ENCODE results near the gene THNSL1.
"Not testable (repeated sequence)": the region's sequence is repeated elsewhere in the genome, so short reads cannot be mapped to it uniquely, and the experiment has no call there.

Gene THNSL1, protein sequence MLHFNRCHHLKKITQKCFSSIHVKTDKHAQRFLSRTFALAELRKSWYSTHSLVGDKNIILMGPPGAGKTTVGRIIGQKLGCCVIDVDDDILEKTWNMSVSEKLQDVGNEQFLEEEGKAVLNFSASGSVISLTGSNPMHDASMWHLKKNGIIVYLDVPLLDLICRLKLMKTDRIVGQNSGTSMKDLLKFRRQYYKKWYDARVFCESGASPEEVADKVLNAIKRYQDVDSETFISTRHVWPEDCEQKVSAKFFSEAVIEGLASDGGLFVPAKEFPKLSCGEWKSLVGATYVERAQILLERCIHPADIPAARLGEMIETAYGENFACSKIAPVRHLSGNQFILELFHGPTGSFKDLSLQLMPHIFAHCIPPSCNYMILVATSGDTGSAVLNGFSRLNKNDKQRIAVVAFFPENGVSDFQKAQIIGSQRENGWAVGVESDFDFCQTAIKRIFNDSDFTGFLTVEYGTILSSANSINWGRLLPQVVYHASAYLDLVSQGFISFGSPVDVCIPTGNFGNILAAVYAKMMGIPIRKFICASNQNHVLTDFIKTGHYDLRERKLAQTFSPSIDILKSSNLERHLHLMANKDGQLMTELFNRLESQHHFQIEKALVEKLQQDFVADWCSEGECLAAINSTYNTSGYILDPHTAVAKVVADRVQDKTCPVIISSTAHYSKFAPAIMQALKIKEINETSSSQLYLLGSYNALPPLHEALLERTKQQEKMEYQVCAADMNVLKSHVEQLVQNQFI

DNA sequence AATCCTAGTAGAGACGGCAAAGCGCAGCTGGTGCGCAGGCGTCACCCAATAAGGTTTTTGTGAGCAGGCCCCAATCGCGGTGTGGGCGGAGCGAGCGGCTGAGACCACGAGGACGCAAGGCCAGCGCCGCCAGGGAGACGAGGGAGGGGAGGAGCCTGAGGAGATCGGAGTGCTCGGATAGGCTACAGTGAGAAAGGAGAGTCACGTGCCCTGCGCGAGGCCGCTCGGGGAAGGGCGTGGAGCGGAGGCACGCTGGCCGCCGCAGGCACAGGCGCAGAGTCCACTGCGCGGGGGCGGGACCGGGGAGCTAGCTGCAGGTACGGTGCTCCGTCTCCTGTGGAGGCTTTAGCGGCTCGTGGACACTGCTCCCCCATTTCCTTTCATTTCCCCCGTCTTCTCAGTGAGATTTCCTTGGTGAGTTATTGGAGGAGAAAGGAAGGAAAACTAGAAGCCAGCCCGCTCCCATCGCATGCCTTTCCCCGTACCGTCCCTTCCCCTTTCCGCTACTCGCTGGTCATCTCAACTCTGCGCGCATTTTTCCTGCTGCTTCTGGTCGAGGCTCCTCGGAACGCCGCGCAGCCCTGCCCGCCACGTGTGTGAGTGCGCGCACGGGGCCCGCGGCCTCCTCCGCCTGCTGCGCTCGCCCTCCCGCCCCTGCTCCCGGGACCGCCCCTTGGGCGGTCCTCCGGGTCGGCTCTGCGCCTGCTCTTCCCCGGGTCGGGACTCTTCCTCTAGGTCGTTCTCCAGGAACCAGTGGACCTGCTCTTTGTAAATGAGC lies at the start of gene THNSL1:
Gene THNSL1 (plus strand): TSS at position 237 of the 778 bp plus-strand sequence. CDS start 6,612 bp downstream, outside the sequence.
- DNase-seq = peak; percentile 99

DNA sequence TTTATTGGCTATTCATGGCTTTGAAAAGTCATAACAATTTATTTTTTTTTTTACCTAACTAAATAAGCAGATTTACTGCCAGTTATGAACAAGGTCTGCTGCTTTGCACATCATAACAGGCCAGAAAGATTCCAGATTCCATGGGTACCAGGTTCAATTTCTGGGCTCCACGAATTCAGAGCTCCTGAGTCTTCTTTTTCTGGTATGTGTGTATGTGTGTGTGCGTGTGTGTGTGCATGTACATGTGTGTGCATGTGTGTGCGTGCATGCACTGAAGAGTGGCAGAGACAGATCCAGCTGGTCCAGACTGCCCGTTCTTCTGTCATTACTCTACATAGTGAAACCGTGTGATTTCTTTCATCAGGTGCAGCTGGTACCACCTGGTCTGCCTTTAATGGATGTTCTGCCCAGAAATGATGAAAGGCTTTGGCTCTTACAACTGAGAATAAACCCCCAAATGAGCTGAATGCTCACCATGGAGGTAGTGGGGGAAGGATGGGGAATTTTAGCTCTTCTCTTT lies 49.4 kb upstream of the THNSL1 start:
- no peak for DNase-seq

- no peak for DNase-seq
Measured at GRCh38 chr10:24968349-24968748, 48.1 kb upstream of the THNSL1 start.

GRCh38 chr10:24968951-24969350 lies 47.5 kb upstream of the THNSL1 start:
- DNase-seq = not testable (repeated sequence)

DNA sequence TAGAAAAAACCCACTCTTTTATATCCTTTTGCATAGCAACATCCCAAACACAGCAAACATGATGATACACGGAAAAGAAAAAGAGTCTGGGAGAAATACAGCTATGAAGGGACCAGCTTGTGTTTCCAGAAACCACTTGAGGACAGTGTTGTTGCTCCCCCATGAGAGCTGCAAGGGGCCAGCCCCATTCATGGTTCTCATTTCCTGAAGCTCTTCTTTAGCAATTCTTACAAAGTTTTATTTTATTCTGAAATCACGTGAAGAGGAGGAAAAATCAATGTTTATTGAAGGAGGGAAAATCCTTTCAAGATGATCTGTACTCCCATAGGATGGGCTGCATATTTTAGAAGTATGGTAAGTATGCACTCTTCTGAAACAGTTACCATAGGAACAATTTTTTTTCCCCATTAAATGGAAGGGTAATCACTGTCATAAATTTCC lies 46.6 kb upstream of the THNSL1 start:
- DNase-seq = no peak

- DNase-seq = no peak
Measured at GRCh38 chr10:24971374-24971773, 45.0 kb upstream of the THNSL1 start.

GRCh38 chr10:24973163-24973562 lies 43.2 kb upstream of the THNSL1 start:
- DNase-seq = no peak

DNA sequence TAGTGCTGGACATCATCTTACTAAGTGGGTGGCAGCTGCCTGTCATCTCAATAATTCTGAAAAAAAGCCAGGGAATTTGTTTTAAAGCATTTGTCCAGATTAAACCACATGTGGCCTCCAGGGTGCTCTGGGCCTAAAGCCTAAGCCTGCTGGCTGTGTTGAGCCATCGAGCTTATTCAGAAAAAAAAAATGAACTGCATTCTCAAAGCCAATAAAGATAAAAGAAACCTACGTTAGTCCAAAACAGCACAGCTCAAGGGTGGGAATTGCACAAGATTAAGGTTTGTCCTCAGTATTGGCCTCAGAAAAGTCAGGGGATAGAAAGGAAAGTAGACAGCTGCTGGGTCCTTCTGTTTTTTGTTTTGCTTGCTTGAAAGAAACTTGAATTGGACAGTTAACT lies 41.4 kb upstream of the THNSL1 start:
- no peak for DNase-seq

DNA sequence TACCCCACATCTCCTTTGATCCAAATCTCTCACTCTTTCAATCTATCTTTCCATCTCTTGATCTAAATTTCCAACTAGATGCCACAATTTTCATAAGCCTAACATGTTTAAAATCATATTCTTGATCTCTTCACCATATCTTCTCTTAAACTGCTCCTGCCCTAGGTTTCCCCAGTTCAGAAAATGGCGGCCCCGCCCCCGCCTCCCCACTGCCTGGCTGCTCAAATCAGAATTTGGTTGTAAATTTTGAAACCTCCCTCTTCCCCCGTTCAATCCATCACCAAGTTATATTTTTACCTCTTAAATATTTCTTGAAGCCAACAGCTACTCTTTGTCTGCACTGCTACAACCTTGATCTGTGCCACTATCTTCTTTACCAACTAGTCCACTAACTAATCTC lies 36.7 kb upstream of the THNSL1 start:
- no peak for DNase-seq

DNA sequence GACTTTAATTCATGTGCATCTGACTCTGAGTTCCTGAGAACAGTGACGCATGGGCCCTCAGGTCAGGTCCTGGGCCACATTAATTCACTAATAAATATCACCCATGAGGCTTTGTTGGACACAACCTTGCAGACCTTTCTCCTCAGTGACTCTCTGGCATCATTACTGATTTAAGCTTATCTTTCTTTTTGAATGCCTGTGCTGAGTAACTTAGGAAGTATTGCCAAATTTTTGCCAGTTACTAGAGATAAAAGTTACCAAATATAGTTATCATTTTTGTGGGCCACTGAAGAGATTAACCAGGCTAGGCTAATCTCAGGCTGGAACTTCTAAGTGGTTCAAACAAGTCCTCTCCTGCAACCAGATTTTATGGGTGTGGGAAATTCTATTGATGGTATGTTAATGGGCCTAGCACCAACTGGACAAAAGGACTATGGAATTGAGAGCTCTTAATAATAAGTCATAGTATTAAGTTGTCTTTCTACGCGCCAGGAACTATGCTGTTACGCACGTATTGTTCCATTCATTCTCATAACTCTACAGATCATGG lies 35.2 kb upstream of the THNSL1 start:
- DNase-seq = no peak

GRCh38 chr10:24982319-24983112 lies 33.9 kb upstream of the THNSL1 start:
- no peak for DNase-seq

DNA sequence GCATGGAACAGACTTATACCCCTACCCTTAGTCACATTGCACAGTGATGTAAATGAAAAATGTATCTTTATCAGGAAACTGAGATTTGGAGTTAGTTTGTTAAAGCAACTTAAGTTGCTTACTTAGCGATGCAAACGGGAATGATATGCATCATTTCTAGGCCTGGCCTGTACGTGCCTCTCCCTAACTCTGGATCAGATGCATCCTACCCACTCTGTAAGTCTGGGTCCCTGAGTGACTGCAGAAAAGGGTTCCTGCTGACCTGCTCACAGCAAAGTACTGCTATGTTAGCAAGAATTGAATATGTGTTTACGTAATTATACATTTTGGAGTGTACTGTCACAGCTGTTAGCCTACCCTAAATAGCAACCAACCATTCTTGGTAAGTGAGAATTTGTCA lies 33.3 kb upstream of the THNSL1 start:
- DNase-seq = no peak

- no peak for DNase-seq
Measured at GRCh38 chr10:24983946-24984345, 32.5 kb upstream of the THNSL1 start.

DNA sequence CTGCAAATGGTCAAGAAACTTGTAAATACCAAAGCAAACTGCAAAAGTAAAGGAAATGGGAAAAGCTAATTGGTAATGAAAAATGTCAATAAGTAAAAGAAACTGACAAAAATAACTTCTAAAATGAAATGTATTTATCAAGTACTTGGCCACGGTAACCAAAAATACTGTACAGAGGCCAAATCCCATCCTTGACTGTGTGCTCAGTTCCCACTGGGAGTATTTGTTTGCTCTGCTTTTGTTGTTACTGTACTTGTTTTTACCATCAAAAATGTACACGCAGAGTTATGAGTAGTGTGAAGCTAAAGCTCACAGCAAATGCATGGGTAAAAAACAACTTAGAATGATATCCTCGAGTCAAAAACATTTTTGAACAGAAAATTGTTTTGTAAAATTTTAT lies 31.5 kb upstream of the THNSL1 start:
- no peak for DNase-seq

- peak; percentile 38 for DNase-seq
Measured at GRCh38 chr10:24988831-24989640, 27.4 kb upstream of the THNSL1 start.

DNA sequence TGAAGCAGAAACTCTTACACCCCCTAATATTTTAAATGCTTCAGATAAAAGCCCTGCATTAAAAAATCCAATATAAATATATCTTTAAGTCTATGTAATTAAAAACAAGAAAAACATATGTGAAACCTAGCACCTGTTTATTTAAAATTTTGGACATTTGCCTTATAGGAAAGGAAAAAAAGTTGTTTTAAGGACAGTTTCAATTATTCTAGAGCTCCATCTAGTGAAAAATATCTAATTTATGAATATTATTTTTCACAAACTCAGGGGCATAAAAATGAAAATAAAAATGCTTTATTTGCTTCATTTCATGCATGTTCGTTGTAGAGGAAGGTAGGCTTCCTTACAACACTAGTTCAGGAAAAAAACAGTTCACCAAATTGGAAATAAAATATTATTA lies 26.5 kb upstream of the THNSL1 start:
- DNase-seq = no peak

DNA sequence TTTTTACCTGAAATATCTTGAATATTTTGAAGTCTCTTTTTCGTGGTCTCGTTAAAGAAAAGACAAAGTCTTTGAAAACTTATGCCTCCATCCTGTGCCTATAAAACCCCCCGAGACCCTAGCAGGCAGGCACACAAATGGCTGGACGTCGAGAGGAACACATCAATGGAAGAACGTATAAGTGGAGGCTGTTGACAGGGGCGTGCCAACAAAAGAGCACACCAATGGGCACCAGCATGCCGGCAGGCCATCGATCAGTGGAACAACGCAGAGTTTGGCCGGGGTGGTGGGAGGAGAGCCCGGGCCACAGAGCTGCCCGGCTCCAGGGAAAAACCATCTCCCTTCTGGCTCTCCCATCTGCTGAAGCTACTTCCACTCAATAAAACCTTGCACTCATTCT lies 25.1 kb upstream of the THNSL1 start:
- DNase-seq = no peak

GRCh38 chr10:24992512-24993133 lies 23.8 kb upstream of the THNSL1 start:
- DNase-seq = no peak

GRCh38 chr10:24993237-24993958 lies 23.0 kb upstream of the THNSL1 start:
- DNase-seq = no peak

DNA sequence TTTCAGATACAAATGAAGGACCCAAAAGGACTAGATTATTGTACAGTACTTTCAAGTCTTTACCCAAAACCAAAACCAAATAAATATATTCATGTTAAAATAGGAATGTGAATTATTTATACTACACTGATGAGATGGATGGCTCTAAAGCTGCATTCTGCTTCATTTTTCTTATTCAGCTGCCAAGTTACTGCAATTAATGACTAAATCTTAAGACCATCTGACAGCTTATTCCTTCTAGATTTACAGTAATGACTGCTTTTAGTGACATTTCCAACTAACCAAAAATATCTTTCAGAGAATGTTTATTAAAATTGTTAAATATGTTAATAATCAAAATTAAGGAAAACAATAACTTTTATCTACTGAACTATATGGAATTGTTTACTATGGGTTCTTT lies 21.3 kb upstream of the THNSL1 start:
- no peak for DNase-seq

Data from retina (tissue), 1 donor.